HepG2 (cell line): ENCODE measurements around the gene TCTA. TPM values are rescaled to one million over a fixed set of nuclear protein-coding genes. Genes with fewer than 3 reads are reported as not detected.
A peak's percentile ranks its signal among the peaks of the same experiment; 100 is the strongest.

Source experiments
- BRD4 ChIP-seq: sonication (generic); formaldehyde crosslinking; IDR thresholded peaks from 2 replicates; pipeline ENCODE4 v1.4.0; 2020; ENCODE audit warnings: missing genetic modification reagents
- GFI1 ChIP-seq: sonication (generic); formaldehyde crosslinking; IDR thresholded peaks from 2 replicates; pipeline ENCODE4 v1.5.0; 2020; ENCODE audit warnings: missing genetic modification reagents, mild to moderate bottlenecking, borderline replicate concordance
- MYC ChIP-seq: sonication (generic); formaldehyde crosslinking; IDR thresholded peaks from 2 replicates; pipeline ENCODE4 v1.9.0; 2021; ENCODE audit warnings: missing genetic modification reagents, borderline replicate concordance
- NFE2 ChIP-seq: sonication (generic); formaldehyde crosslinking; IDR thresholded peaks from 2 replicates; pipeline ENCODE4 v1.4.0; 2020; ENCODE audit warnings: missing genetic modification reagents
- RAD21 ChIP-seq: fragments of 450-650 bp; formaldehyde crosslinking; IDR thresholded peaks from 2 replicates; pipeline ENCODE4 v1.5.0; 2020; ENCODE audit warnings: mild to moderate bottlenecking
- SP1 ChIP-seq, 2 experiments: fragments of 450-650 bp in 1 of 2; sonication (generic) in 1 of 2; formaldehyde crosslinking in 1 of 2; IDR thresholded peaks; 2 replicates each; pipeline versions ENCODE4 v1.4.0 to v1.6.1; 2016 to 2020; ENCODE audit warnings: missing genetic modification reagents in 1 of 2
- SUZ12 ChIP-seq: fragments of 150-350 bp; IDR thresholded peaks from 2 replicates; pipeline ENCODE4 v1.6.1; 2014; ENCODE audit warnings: low read depth, low read length
- ZNF121 ChIP-seq: sonication (generic); formaldehyde crosslinking; IDR thresholded peaks from 2 replicates; pipeline ENCODE4 v1.5.0; 2020; ENCODE audit warnings: mild to moderate bottlenecking, missing genetic modification reagents
- ZNF329 ChIP-seq: sonication (generic); formaldehyde crosslinking; IDR thresholded peaks from 2 replicates; pipeline ENCODE4 v1.9.0; 2021; ENCODE audit warnings: low read depth, mild to moderate bottlenecking, missing genetic modification reagents
- ZNF350 ChIP-seq: sonication (generic); formaldehyde crosslinking; IDR thresholded peaks from 2 replicates; pipeline ENCODE4 v1.4.0; 2020; ENCODE audit warnings: mild to moderate bottlenecking, low read depth, missing genetic modification reagents, borderline replicate concordance
- ZNF563 ChIP-seq: sonication (generic); formaldehyde crosslinking; IDR thresholded peaks from 2 replicates; pipeline ENCODE4 v1.8.0; 2022; ENCODE audit warnings: mild to moderate bottlenecking, moderate library complexity, missing genetic modification reagents
- ZNF660 ChIP-seq: sonication (generic); formaldehyde crosslinking; IDR thresholded peaks from 2 replicates; pipeline ENCODE4 v1.5.1; 2020; ENCODE audit warnings: mild to moderate bottlenecking, low read depth, missing genetic modification reagents, borderline replicate concordance
- ZNF7 ChIP-seq: IDR thresholded peaks from 2 replicates; pipeline ENCODE4 v1.6.1; 2016; ENCODE audit warnings: missing biosample characterization, missing genetic modification reagents
- ZNF75D ChIP-seq: sonication (generic); formaldehyde crosslinking; IDR thresholded peaks from 2 replicates; pipeline ENCODE4 v1.8.1; 2023; ENCODE audit warnings: missing genetic modification reagents, mild to moderate bottlenecking, borderline replicate concordance
- ZNF850 ChIP-seq: sonication (generic); formaldehyde crosslinking; conservative IDR thresholded peaks from 2 replicates; pipeline ENCODE4 v1.9.0; 2021; ENCODE audit warnings: mild to moderate bottlenecking, missing genetic modification reagents
- ZSCAN31 ChIP-seq: sonication (generic); formaldehyde crosslinking; IDR thresholded peaks from 2 replicates; pipeline ENCODE4 v1.5.0; 2020; ENCODE audit warnings: low read depth, mild to moderate bottlenecking, missing genetic modification reagents
- polyA plus RNA-seq, 8 experiments: library from polyadenylated mRNA; depleted of rRNA in 3 of 8; stranded (reverse) in 7 of 8; unstranded in 1 of 8; fragments of >200 nt; fragmentation: Illumina TruSeq in 4 of 8; extraction: Trizol in 4 of 8; gene quantifications; 2 replicates each; pipeline versions ENCODE4 v1.2.1 to v1.2.3, GENCODE V29; 2011 to 2016; ENCODE audit warnings: low read depth in 4 of 8, missing spikeins in 1 of 8, mixed read lengths in 1 of 8; ENCODE audit not compliant: insufficient read depth in 1 of 8
- total RNA-seq, 5 experiments: library from RNA; depleted of rRNA; stranded (reverse); fragments of >200 nt; fragmentation: Illumina TruSeq; extraction: Trizol; gene quantifications; 2 replicates each; pipeline ENCODE4 v1.2.3, GENCODE V29; 2016; ENCODE audit warnings: low read depth in 1 of 5
- TF ChIP-seq, protein P1 (sequence below), 2 experiments: IDR thresholded peaks; 2 replicates each; pipeline ENCODE4 v1.6.1; 2011 to 2012; ENCODE audit warnings: low read length in 2 of 2, borderline replicate concordance in 1 of 2, low read depth in 1 of 2, mild to moderate bottlenecking in 1 of 2, moderate library complexity in 1 of 2
- TF ChIP-seq, protein P2 (sequence below): sonication (generic); formaldehyde crosslinking; IDR thresholded peaks from 2 replicates; pipeline ENCODE4 v1.4.0; 2020; ENCODE audit warnings: low read depth, mild to moderate bottlenecking, missing genetic modification reagents
- TF ChIP-seq, protein P3 (sequence below), 2 experiments: sonication (generic) in 1 of 2; formaldehyde crosslinking in 1 of 2; IDR thresholded peaks; 2 replicates each; pipeline versions ENCODE4 v1.6.1 to v1.9.0; 2014 to 2022; ENCODE audit warnings: antibody characterized with exemption in 1 of 2, borderline replicate concordance in 1 of 2, inconsistent platforms in 1 of 2, low read depth in 1 of 2, missing genetic modification reagents in 1 of 2

The TCTA gene
- total and polyA plus RNA-seq, 2 of the 13 experiments (the other 11 are each of a cell fraction or from before 2014, with no cell fraction given), result 8.3 to 13.2 TPM

DNA sequence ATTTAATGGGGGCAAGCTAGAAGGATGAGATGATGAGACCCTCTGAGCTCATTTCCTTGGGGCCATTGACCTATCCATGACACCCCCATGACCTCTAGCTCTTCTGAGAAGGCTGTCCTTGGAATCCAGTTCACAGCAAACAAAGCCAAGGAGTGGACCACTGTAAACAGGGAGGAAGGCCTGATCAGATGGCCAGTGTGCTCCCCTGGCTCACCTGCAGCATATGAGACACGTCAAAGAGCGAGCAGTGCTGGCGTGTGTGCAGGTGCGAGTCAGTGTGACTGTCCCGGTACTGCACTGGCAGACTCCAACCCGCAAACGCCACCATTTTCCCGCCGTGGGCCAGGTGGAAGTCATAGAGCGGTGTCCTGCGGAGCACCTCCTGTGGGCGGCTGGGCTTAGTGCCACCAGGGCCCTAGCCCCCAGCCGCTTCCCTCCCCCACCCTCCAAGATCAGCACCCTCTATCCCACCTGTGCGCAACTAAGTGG lies 9.7 kb downstream of the TCTA start (continued):
- no peak for TF ChIP-seq GFI1 (CRISPR knock-in tag)
- no peak for TF ChIP-seq ZNF7 (CRISPR knock-in tag)
- TF ChIP-seq ZNF850 (CRISPR knock-in tag), result no peak
- TF ChIP-seq ZNF329 (CRISPR knock-in tag), result no peak
- no peak for TF ChIP-seq ZNF563 (CRISPR knock-in tag)
- TF ChIP-seq MYC (CRISPR knock-in tag), result no peak
- TF ChIP-seq, protein P1, sequence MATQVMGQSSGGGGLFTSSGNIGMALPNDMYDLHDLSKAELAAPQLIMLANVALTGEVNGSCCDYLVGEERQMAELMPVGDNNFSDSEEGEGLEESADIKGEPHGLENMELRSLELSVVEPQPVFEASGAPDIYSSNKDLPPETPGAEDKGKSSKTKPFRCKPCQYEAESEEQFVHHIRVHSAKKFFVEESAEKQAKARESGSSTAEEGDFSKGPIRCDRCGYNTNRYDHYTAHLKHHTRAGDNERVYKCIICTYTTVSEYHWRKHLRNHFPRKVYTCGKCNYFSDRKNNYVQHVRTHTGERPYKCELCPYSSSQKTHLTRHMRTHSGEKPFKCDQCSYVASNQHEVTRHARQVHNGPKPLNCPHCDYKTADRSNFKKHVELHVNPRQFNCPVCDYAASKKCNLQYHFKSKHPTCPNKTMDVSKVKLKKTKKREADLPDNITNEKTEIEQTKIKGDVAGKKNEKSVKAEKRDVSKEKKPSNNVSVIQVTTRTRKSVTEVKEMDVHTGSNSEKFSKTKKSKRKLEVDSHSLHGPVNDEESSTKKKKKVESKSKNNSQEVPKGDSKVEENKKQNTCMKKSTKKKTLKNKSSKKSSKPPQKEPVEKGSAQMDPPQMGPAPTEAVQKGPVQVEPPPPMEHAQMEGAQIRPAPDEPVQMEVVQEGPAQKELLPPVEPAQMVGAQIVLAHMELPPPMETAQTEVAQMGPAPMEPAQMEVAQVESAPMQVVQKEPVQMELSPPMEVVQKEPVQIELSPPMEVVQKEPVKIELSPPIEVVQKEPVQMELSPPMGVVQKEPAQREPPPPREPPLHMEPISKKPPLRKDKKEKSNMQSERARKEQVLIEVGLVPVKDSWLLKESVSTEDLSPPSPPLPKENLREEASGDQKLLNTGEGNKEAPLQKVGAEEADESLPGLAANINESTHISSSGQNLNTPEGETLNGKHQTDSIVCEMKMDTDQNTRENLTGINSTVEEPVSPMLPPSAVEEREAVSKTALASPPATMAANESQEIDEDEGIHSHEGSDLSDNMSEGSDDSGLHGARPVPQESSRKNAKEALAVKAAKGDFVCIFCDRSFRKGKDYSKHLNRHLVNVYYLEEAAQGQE (IDR thresholded peaks at IDR 0.05; ENCODE audit: borderline replicate concordance in 1 of 2, low read depth in 1 of 2, low read length in 2 of 2), result no peak
- TF ChIP-seq ZNF350, result no peak
- TF ChIP-seq, protein P2, sequence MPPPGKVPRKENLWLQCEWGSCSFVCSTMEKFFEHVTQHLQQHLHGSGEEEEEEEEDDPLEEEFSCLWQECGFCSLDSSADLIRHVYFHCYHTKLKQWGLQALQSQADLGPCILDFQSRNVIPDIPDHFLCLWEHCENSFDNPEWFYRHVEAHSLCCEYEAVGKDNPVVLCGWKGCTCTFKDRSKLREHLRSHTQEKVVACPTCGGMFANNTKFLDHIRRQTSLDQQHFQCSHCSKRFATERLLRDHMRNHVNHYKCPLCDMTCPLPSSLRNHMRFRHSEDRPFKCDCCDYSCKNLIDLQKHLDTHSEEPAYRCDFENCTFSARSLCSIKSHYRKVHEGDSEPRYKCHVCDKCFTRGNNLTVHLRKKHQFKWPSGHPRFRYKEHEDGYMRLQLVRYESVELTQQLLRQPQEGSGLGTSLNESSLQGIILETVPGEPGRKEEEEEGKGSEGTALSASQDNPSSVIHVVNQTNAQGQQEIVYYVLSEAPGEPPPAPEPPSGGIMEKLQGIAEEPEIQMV (CRISPR knock-in tag), result no peak; the same call in 1 of the 2 replicates
- no peak for TF ChIP-seq ZNF75D (CRISPR knock-in tag)
- no peak for TF ChIP-seq BRD4 (CRISPR knock-in tag)
- TF ChIP-seq, protein P3, sequence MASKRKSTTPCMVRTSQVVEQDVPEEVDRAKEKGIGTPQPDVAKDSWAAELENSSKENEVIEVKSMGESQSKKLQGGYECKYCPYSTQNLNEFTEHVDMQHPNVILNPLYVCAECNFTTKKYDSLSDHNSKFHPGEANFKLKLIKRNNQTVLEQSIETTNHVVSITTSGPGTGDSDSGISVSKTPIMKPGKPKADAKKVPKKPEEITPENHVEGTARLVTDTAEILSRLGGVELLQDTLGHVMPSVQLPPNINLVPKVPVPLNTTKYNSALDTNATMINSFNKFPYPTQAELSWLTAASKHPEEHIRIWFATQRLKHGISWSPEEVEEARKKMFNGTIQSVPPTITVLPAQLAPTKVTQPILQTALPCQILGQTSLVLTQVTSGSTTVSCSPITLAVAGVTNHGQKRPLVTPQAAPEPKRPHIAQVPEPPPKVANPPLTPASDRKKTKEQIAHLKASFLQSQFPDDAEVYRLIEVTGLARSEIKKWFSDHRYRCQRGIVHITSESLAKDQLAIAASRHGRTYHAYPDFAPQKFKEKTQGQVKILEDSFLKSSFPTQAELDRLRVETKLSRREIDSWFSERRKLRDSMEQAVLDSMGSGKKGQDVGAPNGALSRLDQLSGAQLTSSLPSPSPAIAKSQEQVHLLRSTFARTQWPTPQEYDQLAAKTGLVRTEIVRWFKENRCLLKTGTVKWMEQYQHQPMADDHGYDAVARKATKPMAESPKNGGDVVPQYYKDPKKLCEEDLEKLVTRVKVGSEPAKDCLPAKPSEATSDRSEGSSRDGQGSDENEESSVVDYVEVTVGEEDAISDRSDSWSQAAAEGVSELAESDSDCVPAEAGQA (IDR thresholded peaks at IDR 0.05; ENCODE audit: low read depth), result no peak
- TF ChIP-seq, protein P3 (CRISPR knock-in tag; IDR thresholded peaks at IDR 0.05; ENCODE audit: borderline replicate concordance), result no peak
- no peak for TF ChIP-seq RAD21 (CRISPR knock-in tag)
- TF ChIP-seq SP1 (IDR thresholded peaks at IDR 0.05), result no peak
- 0 out of 2 replicates have a peak, but pooled peaks have one; percentile 1 for TF ChIP-seq SP1 (CRISPR knock-in tag; IDR thresholded peaks at IDR 0.05)
- TF ChIP-seq ZSCAN31 (CRISPR knock-in tag), result no peak; the same call in 1 of the 2 replicates
- no peak for TF ChIP-seq NFE2
- TF ChIP-seq SUZ12, result no peak
- TF ChIP-seq ZNF121, result no peak
- no peak for TF ChIP-seq ZNF660 (CRISPR knock-in tag)
